Urinary bladder (tissue), 4 donors: ENCODE results near the gene PPDPF. TPM values are rescaled to one million over a fixed set of nuclear protein-coding genes. Genes with fewer than 3 reads are reported as not detected.
"Not testable (repeated sequence)": the region's sequence is repeated elsewhere in the genome, so short reads cannot be mapped to it uniquely, and the experiment has no call there.

ENCODE experiments used
- DNase-seq: peaks from one replicate; pipeline ENCODE4 v3.0.0-alpha.2; 2015; ENCODE audit errors: extremely low spot score
- H3K27ac ChIP-seq: one replicate; pipeline ENCODE4 v1.5.1; 2013; ENCODE audit warnings: low read depth, mild to moderate bottlenecking, moderate library complexity
- H3K36me3 ChIP-seq: one replicate; pipeline ENCODE4 v1.6.1; 2013; ENCODE audit warnings: mild to moderate bottlenecking, moderate library complexity; ENCODE audit not compliant: insufficient read depth
- H3K4me1 ChIP-seq: one replicate; pipeline ENCODE4 v1.6.1; 2013; ENCODE audit warnings: mild to moderate bottlenecking, moderate library complexity; ENCODE audit not compliant: insufficient read depth
- H3K4me3 ChIP-seq: one replicate; pipeline ENCODE4 v1.5.1; 2013; ENCODE audit warnings: low read depth, low read length
- WGBS: extraction: QIAGEN DNeasy Blood & Tissue Kit; methylation state at CpG from one replicate; pipeline ENCODE4 v1.1.7; 2013; 5-methylcytosine and 5-hydroxymethylcytosine counted together
- polyA plus RNA-seq: library from polyadenylated mRNA; stranded (reverse); fragments of 200-250 nt; gene quantifications from one replicate; pipeline ENCODE4 v1.2.3, GENCODE V29; 2013
- total RNA-seq: library from RNA; depleted of rRNA; stranded (reverse); fragments of >200 nt; gene quantifications from one replicate; pipeline ENCODE4 v1.2.3, GENCODE V29; 2014
- donor health status: healthy with polysubstance abuse.
- donor health status: healthy.

Gene PPDPF
- total and polyA plus RNA-seq, 2 donors, result 44.7 to 545 TPM

GRCh38 chr20:63500902-63501817, 19.4 kb upstream of the PPDPF start:
- no peak for DNase-seq
- no peak overlapping the region for H3K27ac ChIP-seq
- WGBS, result 82% methylated on average over 27 of the region's 27 CpGs
- H3K36me3 ChIP-seq, result no peaks in the 10 kb centered on the region
- H3K4me1 ChIP-seq, result no peaks in the 10 kb centered on the region
- H3K4me3 ChIP-seq, result no peak overlapping the region

- no peak overlapping the region for H3K27ac ChIP-seq
- 21% methylated on average over 26 of the region's 26 CpGs for WGBS
Observed at GRCh38 chr20:63501818-63502670, 18.5 kb upstream of the PPDPF start.

GRCh38 chr20:63502671-63503172, 17.8 kb upstream of the PPDPF start:
- no peak for DNase-seq
- no peak overlapping the region for H3K27ac ChIP-seq
- H3K36me3 ChIP-seq, result no peaks in the 10 kb centered on the region
- H3K4me1 ChIP-seq, result no peaks in the 10 kb centered on the region
- WGBS, result 56% methylated on average over 15 of the region's 15 CpGs
- H3K4me3 ChIP-seq, result no peak overlapping the region

More at GRCh38 chr20:63501818-63502670, 18.5 kb upstream of the PPDPF start:
- no peak for DNase-seq
- no peaks in the 10 kb centered on the region for H3K36me3 ChIP-seq
- no peaks in the 10 kb centered on the region for H3K4me1 ChIP-seq
- no peak overlapping the region for H3K4me3 ChIP-seq

GRCh38 chr20:63503524-63503923, 17.0 kb upstream of the PPDPF start:
- DNase-seq, result no peak
- Histone ChIP-seq H3K27ac (no peak overlapping the region), H3K4me3 (no peak overlapping the region), H3K36me3 (no peaks in the 10 kb centered on the region), H3K4me1 (no peaks in the 10 kb centered on the region)
- WGBS, result 34% methylated on average over 7 of the region's 7 CpGs

GRCh38 chr20:63504642-63505041, 15.9 kb upstream of the PPDPF start:
- no peaks in the 10 kb centered on the region for H3K4me1 ChIP-seq
- no peaks in the 10 kb centered on the region for H3K36me3 ChIP-seq
- no peak for DNase-seq
- 88% methylated on average over 9 of the region's 9 CpGs for WGBS
- H3K27ac ChIP-seq, result no peak overlapping the region
- no peak overlapping the region for H3K4me3 ChIP-seq

- Histone ChIP-seq H3K27ac (no peak overlapping the region), H3K36me3 (no peaks in the 10 kb centered on the region), H3K4me3 (no peak overlapping the region), H3K4me1 (no peaks in the 10 kb centered on the region)
- 80% methylated on average over 8 of the region's 8 CpGs for WGBS
- DNase-seq, result no peak
Observed at GRCh38 chr20:63505281-63505680, 15.3 kb upstream of the PPDPF start.

- WGBS, result 83% methylated on average over 12 of the region's 12 CpGs
- H3K4me1 ChIP-seq, result no peaks in the 10 kb centered on the region
- H3K4me3 ChIP-seq, result no peak overlapping the region
- no peak overlapping the region for H3K27ac ChIP-seq
- DNase-seq, result no peak
- no peaks in the 10 kb centered on the region for H3K36me3 ChIP-seq
Observed at GRCh38 chr20:63505723-63506122, 14.8 kb upstream of the PPDPF start.

- H3K4me3 ChIP-seq, result no peak overlapping the region
- no peaks in the 10 kb centered on the region for H3K36me3 ChIP-seq
- no peaks in the 10 kb centered on the region for H3K4me1 ChIP-seq
- no peak for DNase-seq
- H3K27ac ChIP-seq, result no peak overlapping the region
- WGBS, result 93% methylated on average over 30 of the region's 30 CpGs
Observed at GRCh38 chr20:63507083-63507743, 13.4 kb upstream of the PPDPF start.

- 87% methylated on average over 33 of the region's 33 CpGs for WGBS
- Histone ChIP-seq H3K4me3 (no peak overlapping the region), H3K4me1 (no peaks in the 10 kb centered on the region), H3K36me3 (no peaks in the 10 kb centered on the region), H3K27ac (no peak overlapping the region)
- DNase-seq, result no peak
Observed at GRCh38 chr20:63508072-63508768, 12.3 kb upstream of the PPDPF start.

GRCh38 chr20:63509088-63509564, 11.4 kb upstream of the PPDPF start:
- no peak overlapping the region for H3K4me3 ChIP-seq
- DNase-seq, result no peak
- H3K27ac ChIP-seq, result no peak overlapping the region
- H3K4me1 ChIP-seq, result no peaks in the 10 kb centered on the region
- no peaks in the 10 kb centered on the region for H3K36me3 ChIP-seq
- WGBS, result 89% methylated on average over 9 of the region's 9 CpGs

GRCh38 chr20:63513207-63513606, 7.4 kb upstream of the PPDPF start:
- Histone ChIP-seq H3K4me1 (no peaks in the 10 kb centered on the region), H3K27ac (no peak overlapping the region), H3K4me3 (no peak overlapping the region), H3K36me3 (no peaks in the 10 kb centered on the region)
- WGBS, result 87% methylated on average over 3 of the region's 3 CpGs
- no peak for DNase-seq

- not testable (repeated sequence) for H3K36me3 ChIP-seq, DNase-seq, H3K4me3 ChIP-seq, H3K27ac ChIP-seq, H3K4me1 ChIP-seq
- WGBS, result 77% methylated on average over 10 of the region's 10 CpGs
Observed at GRCh38 chr20:63514520-63514919, 6.0 kb upstream of the PPDPF start.
